ENCODE results near the gene CIT.

- TF ChIP-seq POLR2AphosphoS5 (IDR thresholded peaks at IDR 0.05; ENCODE audit: low read depth, low read length): no peak
- no peak for TF ChIP-seq POLR2A (IDR thresholded peaks at IDR 0.05; ENCODE audit: low read depth, low read length)
- TF ChIP-seq TAF1 (IDR thresholded peaks at IDR 0.05; ENCODE audit: low read depth, low read length): no peak
- TF ChIP-seq PAX5 (IDR thresholded peaks at IDR 0.05; ENCODE audit: insufficient read depth, low read length, severe bottlenecking): no peak
Measured at GRCh38 chr12:119729871-119730270, 147.2 kb downstream of the CIT start.

All from GM12891 (cell line).